Hepatocyte (in vitro differentiated cells): ENCODE data around the gene RNF128. TPM values are rescaled to one million over a fixed set of nuclear protein-coding genes. Genes with fewer than 3 reads are reported as not detected.
A peak's percentile ranks its signal among the peaks of the same experiment; 100 is the strongest.

Source experiments
- DNase-seq: peaks from one replicate; pipeline ENCODE4 v3.0.0-alpha.2; 2016; ENCODE audit warnings: low spot score
- H2AFZ ChIP-seq: fragments of 200-600 bp; sonication (generic); 2 replicates; pipeline ENCODE4 v1.6.0; 2016; ENCODE audit warnings: antibody characterized with exemption, mild to moderate bottlenecking
- H3K27ac ChIP-seq: fragments of 200-600 bp; sonication (generic); 2 replicates; pipeline ENCODE4 v1.5.1; 2016; ENCODE audit warnings: mild to moderate bottlenecking
- H3K27me3 ChIP-seq: fragments of 200-600 bp; sonication (generic); 2 replicates; pipeline ENCODE4 v1.6.1; 2016
- H3K36me3 ChIP-seq: fragments of 200-600 bp; sonication (generic); replicated peaks from 2 replicates; pipeline ENCODE4 v1.5.1; 2016; ENCODE audit warnings: low read depth; ENCODE audit not compliant: insufficient read depth
- H3K4me1 ChIP-seq: fragments of 200-600 bp; sonication (generic); 2 replicates; pipeline ENCODE4 v1.5.1; 2016; ENCODE audit warnings: mild to moderate bottlenecking, moderate library complexity; ENCODE audit not compliant: insufficient read depth
- H3K4me2 ChIP-seq: fragments of 200-600 bp; sonication (generic); 2 replicates; pipeline ENCODE4 v1.6.0; 2016
- H3K4me3 ChIP-seq: fragments of 200-600 bp; sonication (generic); 2 replicates; pipeline ENCODE4 v1.5.1; 2016; ENCODE audit warnings: mild to moderate bottlenecking
- H3K79me2 ChIP-seq: fragments of 200-600 bp; sonication (generic); 2 replicates; pipeline ENCODE4 v1.6.0; 2017; ENCODE audit warnings: mild to moderate bottlenecking
- H3K9me2 ChIP-seq: fragments of 200-600 bp; sonication (generic); replicated peaks from 2 replicates; pipeline ENCODE4 v1.6.0; 2017; ENCODE audit warnings: mild to moderate bottlenecking; ENCODE audit not compliant: insufficient read depth
- H3K9me3 ChIP-seq: fragments of 200-600 bp; sonication (generic); 2 replicates; pipeline ENCODE4 v1.5.1; 2016; ENCODE audit warnings: low read depth, mild to moderate bottlenecking
- H4K20me1 ChIP-seq: fragments of 200-600 bp; sonication (generic); 2 replicates; pipeline ENCODE4 v1.6.0; 2016; ENCODE audit warnings: mild to moderate bottlenecking; ENCODE audit not compliant: insufficient read depth, poor library complexity, severe bottlenecking
- CTCF ChIP-seq: fragments of 200-600 bp; sonication (generic); IDR thresholded peaks from 2 replicates; pipeline ENCODE4 v1.5.1; 2016; ENCODE audit warnings: antibody characterized with exemption, mild to moderate bottlenecking; ENCODE audit not compliant: poor library complexity
- EZH2 ChIP-seq: fragments of 200-600 bp; sonication (generic); IDR thresholded peaks from 2 replicates; pipeline ENCODE4 v1.6.1; 2016; ENCODE audit warnings: antibody characterized with exemption, mild to moderate bottlenecking, borderline replicate concordance
- EZH2phosphoT487 ChIP-seq: fragments of 200-600 bp; sonication (generic); IDR thresholded peaks from one replicate; pipeline ENCODE4 v1.6.1; 2018; ENCODE audit warnings: antibody characterized with exemption, mild to moderate bottlenecking, low read depth, moderate library complexity; ENCODE audit not compliant: unreplicated experiment, severe bottlenecking
- WGBS: methylation state at CpG from one replicate; pipeline ENCODE4 v1.1.6; 2016; ENCODE audit warnings: low lambda C conversion rate; ENCODE audit errors: missing lambda C conversion rate; 5-methylcytosine and 5-hydroxymethylcytosine counted together
- polyA plus RNA-seq: library from polyadenylated mRNA; unstranded; fragments of >200 nt; fragmentation: Nextera tagmentation; extraction: Ambion mirVana; gene quantifications from 2 replicates; pipeline ENCODE4 v1.2.1, GENCODE V29; 2016
- total RNA-seq: library from RNA; depleted of rRNA; stranded (reverse); fragments of >200 nt; gene quantifications from 2 replicates; pipeline ENCODE4 v1.2.3, GENCODE V29; 2014

RNF128 gene
- total and polyA plus RNA-seq, 2 experiments from 2014 or later: 58.0 to 101 TPM

GRCh38 chrX:106734827-106735226 lies 8.3 kb downstream of the RNF128 start:
- H3K9me2 ChIP-seq: no peaks in the 10 kb centered on the region
- no peak overlapping the region for H3K27ac ChIP-seq
- H2AFZ ChIP-seq: no peak overlapping the region
- DNase-seq: no peak
- H3K4me3 ChIP-seq: no peak overlapping the region
- no peaks in the 10 kb centered on the region for H3K36me3 ChIP-seq
- TF ChIP-seq CTCF (no peak), EZH2phosphoT487 (no peak), EZH2 (no peak)
- H3K9me3 ChIP-seq: no peaks in the 10 kb centered on the region
- H3K79me2 ChIP-seq: peaks cover 48% of the 10 kb centered on the region
- no peaks in the 10 kb centered on the region for H3K4me1 ChIP-seq
- no peaks in the 10 kb centered on the region for H3K27me3 ChIP-seq
- no peaks in the 10 kb centered on the region for H4K20me1 ChIP-seq
- no peak overlapping the region for H3K4me2 ChIP-seq
- 67% methylated on average over 3 of the region's 3 CpGs for WGBS

GRCh38 chrX:106740193-106740780 lies 13.8 kb downstream of the RNF128 start:
- Histone ChIP-seq H3K9me2 (no peaks in the 10 kb centered on the region), H3K79me2 (peaks cover 35% of the 10 kb centered on the region), H3K36me3 (no peaks in the 10 kb centered on the region), H3K27me3 (no peaks in the 10 kb centered on the region), H3K4me3 (no peak overlapping the region), H4K20me1 (no peaks in the 10 kb centered on the region), H3K9me3 (no peaks in the 10 kb centered on the region), H3K27ac (no peak overlapping the region), H3K4me1 (peaks cover 3% of the 10 kb centered on the region), H3K4me2 (no peak overlapping the region), H2AFZ (no peak overlapping the region)
- DNase-seq: no peak
- 74% methylated on average over 2 of the region's 2 CpGs for WGBS
- TF ChIP-seq EZH2 (no peak), CTCF (no peak), EZH2phosphoT487 (no peak)

- Histone ChIP-seq H3K27ac (no peak overlapping the region), H3K79me2 (peaks cover 31% of the 10 kb centered on the region), H3K9me3 (no peaks in the 10 kb centered on the region), H2AFZ (no peak overlapping the region), H3K27me3 (no peaks in the 10 kb centered on the region), H3K4me3 (no peak overlapping the region), H3K4me2 (peak overlapping the region; percentile 2), H3K36me3 (no peaks in the 10 kb centered on the region), H3K4me1 (peaks cover 3% of the 10 kb centered on the region), H4K20me1 (no peaks in the 10 kb centered on the region), H3K9me2 (no peaks in the 10 kb centered on the region)
- TF ChIP-seq EZH2: no peak
- TF ChIP-seq CTCF: no peak
- no peak for TF ChIP-seq EZH2phosphoT487
- 56% methylated on average over 2 of the region's 2 CpGs for WGBS
- DNase-seq: peak; percentile 8
Observed at GRCh38 chrX:106742193-106742592, 15.7 kb downstream of the RNF128 start.

GRCh38 chrX:106742805-106743204 lies 16.3 kb downstream of the RNF128 start:
- H3K36me3 ChIP-seq: no peaks in the 10 kb centered on the region
- peaks cover 3% of the 10 kb centered on the region for H3K4me1 ChIP-seq
- peaks cover 31% of the 10 kb centered on the region for H3K79me2 ChIP-seq
- TF ChIP-seq CTCF (no peak), EZH2phosphoT487 (no peak), EZH2 (no peak)
- no peak overlapping the region for H3K27ac ChIP-seq
- H3K4me2 ChIP-seq: peak overlapping the region; percentile 2
- no peak for DNase-seq
- H3K4me3 ChIP-seq: no peak overlapping the region
- no peaks in the 10 kb centered on the region for H4K20me1 ChIP-seq
- H3K9me3 ChIP-seq: no peaks in the 10 kb centered on the region
- H2AFZ ChIP-seq: no peak overlapping the region
- H3K9me2 ChIP-seq: no peaks in the 10 kb centered on the region
- no peaks in the 10 kb centered on the region for H3K27me3 ChIP-seq
